WTC11 (cell line): ENCODE results near the gene BCAR3. TPM values are rescaled to one million over a fixed set of nuclear protein-coding genes. Genes with fewer than 3 reads are reported as not detected.

Experiments used
- ATAC-seq: fragments of 200-7000 bp; cut with Tn5 transposase; 2 replicates; pipeline ENCODE4 v1.10.0; 2021; ENCODE audit warnings: mild to moderate bottlenecking, moderate library complexity
- CTCF ChIA-PET: fragments of 300-600 bp; sonication (Branson Sonifier 250); formaldehyde crosslinking; loops from one replicate; lab custom pipeline; 2021; ENCODE audit warnings: antibody characterized with exemption; lab: Charles Lee
- POLR2A ChIA-PET: fragments of 350-600 bp; sonication (Branson Sonifier 250); formaldehyde crosslinking; loops from one replicate; lab custom pipeline; 2021; ENCODE audit warnings: antibody characterized with exemption; lab: Charles Lee
- DNase-seq: peaks from one replicate; pipeline ENCODE4 v3.0.0; 2021; ENCODE audit warnings: low spot score
- H3K27ac Mint-ChIP-seq: 2 replicates; pipeline ENCODE4 v1.8.0; 2021; ENCODE audit warnings: mixed read lengths
- H3K27me3 Mint-ChIP-seq: 2 replicates; pipeline ENCODE4 v1.8.0; 2021; ENCODE audit warnings: low read depth, mild to moderate bottlenecking, moderate library complexity, mixed read lengths
- H3K36me3 Mint-ChIP-seq: 2 replicates; pipeline ENCODE4 v1.8.0; 2021; ENCODE audit warnings: mixed read lengths
- H3K4me1 Mint-ChIP-seq: 2 replicates; pipeline ENCODE4 v1.8.0; 2022; ENCODE audit warnings: mixed read lengths
- H3K4me3 Mint-ChIP-seq: 2 replicates; pipeline ENCODE4 v1.8.0; 2021; ENCODE audit warnings: mild to moderate bottlenecking, moderate library complexity, mixed read lengths
- H3K9me3 Mint-ChIP-seq: 2 replicates; pipeline ENCODE4 v1.8.0; 2021; ENCODE audit warnings: mixed read lengths
- AR ChIP-seq: fragments of 250-450 bp; sonication (Bioruptor Pico); IDR thresholded peaks from 2 replicates; pipeline ENCODE4 v1.9.0; 2021; ENCODE audit warnings: mild to moderate bottlenecking
- ATF2 ChIP-seq: sonication (generic); formaldehyde crosslinking; IDR thresholded peaks from 2 replicates; pipeline ENCODE4 v1.8.1; 2022; ENCODE audit warnings: low read depth, missing genetic modification reagents, borderline replicate concordance
- ATF3 ChIP-seq: sonication (generic); formaldehyde crosslinking; conservative IDR thresholded peaks from 2 replicates; pipeline ENCODE4 v1.8.1; 2022; ENCODE audit warnings: mild to moderate bottlenecking, missing genetic modification reagents
- CTCF ChIP-seq: fragments of 200-600 bp; IDR thresholded peaks from 2 replicates; pipeline ENCODE4 v1.8.0; 2022; ENCODE audit warnings: antibody characterized with exemption
- FOXP4 ChIP-seq: sonication (generic); formaldehyde crosslinking; IDR thresholded peaks from 2 replicates; pipeline ENCODE4 v1.8.0; 2022; ENCODE audit warnings: mild to moderate bottlenecking, missing genetic modification reagents
- GRHL2 ChIP-seq: fragments of 250-450 bp; sonication (Bioruptor Pico); IDR thresholded peaks from 2 replicates; pipeline ENCODE4 v1.8.0; 2022; ENCODE audit warnings: mild to moderate bottlenecking, moderate library complexity; ENCODE audit not compliant: insufficient replicate concordance, severe bottlenecking
- IRF1 ChIP-seq: sonication (generic); formaldehyde crosslinking; IDR thresholded peaks from 2 replicates; pipeline ENCODE4 v1.8.0; 2023; ENCODE audit warnings: missing genetic modification reagents
- JUN ChIP-seq: sonication (generic); formaldehyde crosslinking; IDR thresholded peaks from 2 replicates; pipeline ENCODE4 v1.8.0; 2023; ENCODE audit warnings: mild to moderate bottlenecking, missing genetic modification reagents
- NFE2L1 ChIP-seq: sonication (generic); formaldehyde crosslinking; IDR thresholded peaks from 2 replicates; pipeline ENCODE4 v1.8.1; 2023; ENCODE audit warnings: missing genetic modification reagents
- RORB ChIP-seq: fragments of 250-450 bp; sonication (Bioruptor Pico); IDR thresholded peaks from 2 replicates; pipeline ENCODE4 v1.9.0; 2021; ENCODE audit warnings: mild to moderate bottlenecking
- SMAD4 ChIP-seq: sonication (generic); formaldehyde crosslinking; IDR thresholded peaks from 2 replicates; pipeline ENCODE4 v1.8.0; 2022; ENCODE audit warnings: mild to moderate bottlenecking, missing genetic modification reagents
- TEAD4 ChIP-seq: sonication (generic); formaldehyde crosslinking; IDR thresholded peaks from 2 replicates; pipeline ENCODE4 v1.8.0; 2022; ENCODE audit warnings: mild to moderate bottlenecking, missing genetic modification reagents
- TP53 ChIP-seq: sonication (generic); formaldehyde crosslinking; IDR thresholded peaks from 2 replicates; pipeline ENCODE4 v1.8.1; 2023; ENCODE audit warnings: mild to moderate bottlenecking, missing genetic modification reagents
- ZBTB21 ChIP-seq: sonication (generic); formaldehyde crosslinking; IDR thresholded peaks from 2 replicates; pipeline ENCODE4 v1.8.1; 2023; ENCODE audit warnings: mild to moderate bottlenecking, missing genetic modification reagents, borderline replicate concordance
- ZNF219 ChIP-seq: sonication (generic); formaldehyde crosslinking; IDR thresholded peaks from 2 replicates; pipeline ENCODE4 v1.8.0; 2023; ENCODE audit warnings: missing genetic modification reagents, mild to moderate bottlenecking, borderline replicate concordance
- ZNF263 ChIP-seq: sonication (generic); formaldehyde crosslinking; IDR thresholded peaks from 2 replicates; pipeline ENCODE4 v1.8.1; 2022; ENCODE audit warnings: low read depth, mild to moderate bottlenecking, moderate library complexity, missing genetic modification reagents
- ZNF317 ChIP-seq: sonication (generic); formaldehyde crosslinking; IDR thresholded peaks from 2 replicates; pipeline ENCODE4 v1.8.1; 2023; ENCODE audit warnings: low read depth, mild to moderate bottlenecking, moderate library complexity, missing genetic modification reagents, borderline replicate concordance
- total RNA-seq: library from RNA; stranded (reverse); gene quantifications from 3 replicates; pipeline ENCODE4 v1.2.3, GENCODE V29; 2021

BCAR3 gene
- total RNA-seq, 1 experiment from 2014 or later: 14.8 TPM

- Mint-ChIP-seq H3K27ac (no peak overlapping the region), H3K4me3 (no peak overlapping the region), H3K4me1 (peaks cover 10% of the 10 kb centered on the region), H3K36me3 (no peaks in the 10 kb centered on the region), H3K9me3 (no peaks in the 10 kb centered on the region), H3K27me3 (no peaks in the 10 kb centered on the region)
- no peak for DNase-seq
- ChIA-PET CTCF (interaction anchor here (1.0 to 1.5 kb wide), 2 partner anchors 143 to 146 kb away, joined by 4 read pairs; no protein-coding TSS in a partner anchor), POLR2A (no interaction called here)
- TF ChIP-seq ZBTB21: no peak
- no peak for TF ChIP-seq ZNF317
- TF ChIP-seq TEAD4 (CRISPR knock-in tag): no peak
- no peak for TF ChIP-seq IRF1 (CRISPR knock-in tag)
- TF ChIP-seq TP53 (CRISPR knock-in tag): no peak
- no peak for TF ChIP-seq CTCF
- no peak for TF ChIP-seq JUN (CRISPR knock-in tag)
- no peak for TF ChIP-seq ZNF263
- no peak for TF ChIP-seq AR
- no peak for TF ChIP-seq GRHL2 (CRISPR knock-in tag)
- no peak for TF ChIP-seq ATF3 (CRISPR knock-in tag)
- no peak for TF ChIP-seq RORB
- TF ChIP-seq FOXP4 (CRISPR knock-in tag): no peak
- TF ChIP-seq SMAD4: no peak
- no peak for TF ChIP-seq NFE2L1 (CRISPR knock-in tag)
- TF ChIP-seq ATF2 (CRISPR knock-in tag): no peak
- TF ChIP-seq ZNF219: no peak
- no peak; the same call in 1 of the 2 replicates for ATAC-seq
Measured at GRCh38 chr1:93700532-93701469, 19.2 kb upstream of the BCAR3 start.
